ENCODE data around the gene FMNL2. TPM values are rescaled to one million over a fixed set of nuclear protein-coding genes. Genes with fewer than 3 reads are reported as not detected.

Gene FMNL2
- total RNA-seq, 1 experiment from 2014 or later, result 29.0 TPM

GRCh38 chr2:152450176-152450575, 115.2 kb downstream of the FMNL2 start:
- BruUV-seq (replicated peaks), result no TSS peak
- Histone ChIP-seq H3K4me3 (no peak overlapping the region), H3K36me3 (ENCODE audit: low read depth) (no peaks in the 10 kb centered on the region), H3K79me2 (ENCODE audit: low read depth) (peaks cover 78% of the 10 kb centered on the region), H3K4me1 (replicated peaks; ENCODE audit: insufficient read depth) (peaks cover 22% of the 10 kb centered on the region), H3K27me3 (ENCODE audit: insufficient read depth, low read depth) (no peaks in the 10 kb centered on the region), H3F3A (ENCODE audit: insufficient read depth, low read depth) (peaks cover 10% of the 10 kb centered on the region; the same call in 1 of the 2 replicates), H3K27ac (no peak overlapping the region), H3K4me2 (no peak overlapping the region), H2AFZ (no peak overlapping the region), H3K9me3 (ENCODE audit: insufficient read depth, low read depth) (no peaks in the 10 kb centered on the region), H4K20me1 (ENCODE audit: insufficient read depth) (no peaks in the 10 kb centered on the region), H3K9me2 (ENCODE audit: insufficient read depth) (no peaks in the 10 kb centered on the region)
- ChIA-PET POLR2A (ENCODE audit: unreplicated experiment) (no interaction called here), CTCF (no interaction called here)
- intact Hi-C loops (cut with micrococcal nuclease; ENCODE audit: unreplicated experiment), result no loop called here
- TF ChIP-seq, protein P1, sequence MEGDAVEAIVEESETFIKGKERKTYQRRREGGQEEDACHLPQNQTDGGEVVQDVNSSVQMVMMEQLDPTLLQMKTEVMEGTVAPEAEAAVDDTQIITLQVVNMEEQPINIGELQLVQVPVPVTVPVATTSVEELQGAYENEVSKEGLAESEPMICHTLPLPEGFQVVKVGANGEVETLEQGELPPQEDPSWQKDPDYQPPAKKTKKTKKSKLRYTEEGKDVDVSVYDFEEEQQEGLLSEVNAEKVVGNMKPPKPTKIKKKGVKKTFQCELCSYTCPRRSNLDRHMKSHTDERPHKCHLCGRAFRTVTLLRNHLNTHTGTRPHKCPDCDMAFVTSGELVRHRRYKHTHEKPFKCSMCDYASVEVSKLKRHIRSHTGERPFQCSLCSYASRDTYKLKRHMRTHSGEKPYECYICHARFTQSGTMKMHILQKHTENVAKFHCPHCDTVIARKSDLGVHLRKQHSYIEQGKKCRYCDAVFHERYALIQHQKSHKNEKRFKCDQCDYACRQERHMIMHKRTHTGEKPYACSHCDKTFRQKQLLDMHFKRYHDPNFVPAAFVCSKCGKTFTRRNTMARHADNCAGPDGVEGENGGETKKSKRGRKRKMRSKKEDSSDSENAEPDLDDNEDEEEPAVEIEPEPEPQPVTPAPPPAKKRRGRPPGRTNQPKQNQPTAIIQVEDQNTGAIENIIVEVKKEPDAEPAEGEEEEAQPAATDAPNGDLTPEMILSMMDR (conservative IDR thresholded peaks at IDR 0.05), result no peak
- TF ChIP-seq EZH2 (IDR thresholded peaks at IDR 0.05; ENCODE audit: low read depth), result no peak
- no peak for DNase-seq

GRCh38 chr2:152452256-152452973, 117.4 kb downstream of the FMNL2 start:
- Histone ChIP-seq H3K27ac (no peak overlapping the region), H3F3A (ENCODE audit: insufficient read depth, low read depth) (peaks cover 31% of the 10 kb centered on the region), H3K4me2 (no peak overlapping the region), H3K27me3 (ENCODE audit: insufficient read depth, low read depth) (no peaks in the 10 kb centered on the region), H3K9me2 (ENCODE audit: insufficient read depth) (no peaks in the 10 kb centered on the region), H2AFZ (no peak overlapping the region), H3K4me1 (replicated peaks; ENCODE audit: insufficient read depth) (peaks cover 31% of the 10 kb centered on the region), H3K4me3 (no peak overlapping the region), H3K9me3 (ENCODE audit: insufficient read depth, low read depth) (peaks cover 2% of the 10 kb centered on the region; the same call in 1 of the 2 replicates), H4K20me1 (ENCODE audit: insufficient read depth) (no peaks in the 10 kb centered on the region), H3K36me3 (ENCODE audit: low read depth) (no peaks in the 10 kb centered on the region), H3K79me2 (ENCODE audit: low read depth) (peaks cover 64% of the 10 kb centered on the region)
- POLR2A ChIA-PET (ENCODE audit: unreplicated experiment), result no interaction called here
- CTCF ChIA-PET, result no interaction called here
- DNase-seq, result no peak
- intact Hi-C loops (cut with micrococcal nuclease; ENCODE audit: unreplicated experiment), result no loop called here
- BruUV-seq (replicated peaks), result no TSS peak
- no peak for TF ChIP-seq EZH2 (IDR thresholded peaks at IDR 0.05; ENCODE audit: low read depth)
- TF ChIP-seq, protein P1 (conservative IDR thresholded peaks at IDR 0.05), result no peak

DNA sequence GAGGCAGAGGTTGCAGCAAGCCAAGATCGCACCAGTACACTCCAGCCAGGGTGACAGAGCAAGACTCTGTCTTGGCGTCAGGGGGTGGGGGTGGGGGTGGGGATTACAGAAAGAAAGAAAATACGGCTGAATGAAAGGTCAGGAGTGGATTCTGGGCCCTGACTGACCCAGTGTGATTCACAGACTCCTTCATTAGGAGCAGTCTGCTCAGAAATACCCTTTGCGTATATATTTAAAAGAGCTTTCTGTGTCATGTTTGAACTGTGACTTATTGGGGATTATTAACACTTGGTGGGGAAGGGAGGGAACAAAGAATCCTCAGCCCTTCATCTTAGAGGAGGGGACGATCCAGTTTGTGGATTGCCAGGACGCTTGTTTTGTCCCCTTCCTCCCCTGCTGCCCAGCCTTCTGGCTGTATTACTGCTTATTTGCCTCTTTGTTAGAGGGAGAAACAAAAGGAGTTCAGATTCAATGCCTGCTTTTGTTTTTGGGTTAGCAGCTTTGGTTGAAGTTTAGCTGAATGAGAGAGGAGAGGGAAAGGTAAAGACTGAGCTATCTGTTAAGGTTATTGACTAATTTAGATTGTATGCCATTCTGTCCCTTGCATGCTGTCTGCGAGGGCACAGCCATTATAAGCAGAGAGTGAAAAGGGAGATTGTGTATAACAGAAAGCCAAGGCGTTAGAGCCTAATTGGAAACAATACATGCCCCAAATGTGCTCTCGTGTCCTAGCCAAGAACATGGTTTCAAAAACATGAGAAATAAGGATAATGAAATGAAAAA, 118.3 kb downstream of the FMNL2 start:
- intact Hi-C loops (cut with micrococcal nuclease; ENCODE audit: unreplicated experiment), result no loop called here
- peaks cover 36% of the 10 kb centered on the region for H3K4me1 ChIP-seq (replicated peaks; ENCODE audit: insufficient read depth)
- no peaks in the 10 kb centered on the region for H4K20me1 ChIP-seq (ENCODE audit: insufficient read depth)
- no peak overlapping the region for H3K4me3 ChIP-seq
- ChIA-PET POLR2A (ENCODE audit: unreplicated experiment) (no interaction called here), CTCF (interaction anchor here (0.6 kb wide), 1 partner anchor 180 kb away, joined by 3 read pairs; no protein-coding TSS in a partner anchor)
- H3K9me3 ChIP-seq (ENCODE audit: insufficient read depth, low read depth), result peaks cover 6% of the 10 kb centered on the region; the same call in 1 of the 2 replicates
- H3F3A ChIP-seq (ENCODE audit: insufficient read depth, low read depth), result peaks cover 32% of the 10 kb centered on the region
- H3K4me2 ChIP-seq, result no peak overlapping the region
- no peak for TF ChIP-seq EZH2 (IDR thresholded peaks at IDR 0.05; ENCODE audit: low read depth)
- TF ChIP-seq, protein P1 (conservative IDR thresholded peaks at IDR 0.05), result no peak
- DNase-seq, result no peak
- H3K27ac ChIP-seq, result no peak overlapping the region
- peaks cover 64% of the 10 kb centered on the region for H3K79me2 ChIP-seq (ENCODE audit: low read depth)
- no peaks in the 10 kb centered on the region for H3K36me3 ChIP-seq (ENCODE audit: low read depth)
- no TSS peak for BruUV-seq (replicated peaks)
- H2AFZ ChIP-seq, result no peak overlapping the region
- H3K27me3 ChIP-seq (ENCODE audit: insufficient read depth, low read depth), result no peaks in the 10 kb centered on the region
- no peaks in the 10 kb centered on the region for H3K9me2 ChIP-seq (ENCODE audit: insufficient read depth)

Measured in PC-9 (cell line).